PC-9 (cell line): ENCODE data around the gene SPDYC.

Source experiments
- CTCF ChIP-seq: fragments of 200-600 bp; sonication (generic); conservative IDR thresholded peaks from 2 replicates; pipeline ENCODE4 v1.6.1; 2017; ENCODE audit warnings: mixed run types, antibody characterized with exemption, mild to moderate bottlenecking, moderate library complexity
- EZH2 ChIP-seq: fragments of 200-600 bp; sonication (generic); IDR thresholded peaks from 2 replicates; pipeline ENCODE4 v1.8.0; 2017; ENCODE audit warnings: antibody characterized with exemption, low read depth

- TF ChIP-seq CTCF, result no peak
- TF ChIP-seq EZH2, result no peak
These were observed 37.6 kb upstream of the SPDYC start for GRCh38 chr11:65132238-65132987.
